ENCODE results near the gene GPM6B. TPM values are rescaled to one million over a fixed set of nuclear protein-coding genes. Genes with fewer than 3 reads are reported as not detected.
A peak's percentile ranks its signal among the peaks of the same experiment; 100 is the strongest.

Gene GPM6B
- total and polyA plus RNA-seq, 2 of the 4 experiments (the other 2 are of a cell fraction), result 4.2 to 5.9 TPM

GRCh38 chrX:13759152-13759718 lies 57.7 kb downstream of the GPM6B start:
- TF ChIP-seq CEBPB (IDR thresholded peaks at IDR 0.05; ENCODE audit: low read depth, low read length), result peak; percentile 90
- no peak for TF ChIP-seq MAFK (IDR thresholded peaks at IDR 0.05; ENCODE audit: low read depth, low read length)
- no peak for TF ChIP-seq RAD21 (IDR thresholded peaks at IDR 0.05; ENCODE audit: low read length)
- intact Hi-C loops (cut with micrococcal nuclease), result no loop called here
- CTCF ChIA-PET, result interaction anchor here (0.8 kb wide), 1 partner anchor 12 kb away, joined by 4 read pairs; no protein-coding TSS in a partner anchor

More at GRCh38 chrX:13759152-13759718, 57.7 kb downstream of the GPM6B start:
- Histone ChIP-seq H4K20me1 (ENCODE audit: insufficient read depth, low read length) (no peaks in the 10 kb centered on the region), H3K4me3 (ENCODE audit: insufficient read depth, low read depth, low read length) (no peak overlapping the region), H3K9ac (ENCODE audit: low read depth, low read length) (no peak overlapping the region), H3K23ac (ENCODE audit: low read depth, low read length) (no peak overlapping the region), H4K5ac (ENCODE audit: low read depth, low read length) (no peak overlapping the region), H3K9me1 (ENCODE audit: insufficient read depth, low read length) (no peaks in the 10 kb centered on the region), H3K18ac (ENCODE audit: low read depth, low read length) (no peak overlapping the region), H3K4me2 (ENCODE audit: low read depth, low read length) (no peak overlapping the region), H2AK5ac (ENCODE audit: low read depth, low read length) (no peak overlapping the region), H3K79me1 (ENCODE audit: low read depth in 1 of 2, low read length in 2 of 2) (no peaks in the 10 kb centered on the region), H2BK120ac (ENCODE audit: low read depth, low read length) (no peak overlapping the region), H3K14ac (replicated peaks; ENCODE audit: low read depth, low read length) (no peak overlapping the region), H3K4me1 (ENCODE audit: control insufficient read depth, insufficient read depth, low read length) (no peaks in the 10 kb centered on the region), H2AFZ (replicated peaks; ENCODE audit: low read length, poor library complexity) (no peak overlapping the region), H2AK9ac (replicated peaks; ENCODE audit: low read depth, low read length, poor library complexity) (no peak overlapping the region), H4K8ac (ENCODE audit: low read depth in 2 of 2, low read length in 2 of 2) (no peak overlapping the region), H3K27ac (ENCODE audit: insufficient read depth, low read length) (no peak overlapping the region), H3K9me3 (ENCODE audit: control insufficient read depth, insufficient read depth, low read length) (no peaks in the 10 kb centered on the region), H3K27me3 (ENCODE audit: control insufficient read depth, insufficient read depth, low read length) (no peaks in the 10 kb centered on the region), H2BK15ac (ENCODE audit: low read depth, low read length) (no peak overlapping the region), H2BK20ac (ENCODE audit: low read depth, low read length) (no peak overlapping the region), H4K91ac (ENCODE audit: insufficient read depth, low read depth, low read length) (no peak overlapping the region), H2BK5ac (ENCODE audit: low read depth, low read length, poor library complexity, severe bottlenecking) (no peak overlapping the region), H3K36me3 (ENCODE audit: control insufficient read depth, insufficient read depth, low read length) (peaks cover 17% of the 10 kb centered on the region), H3K56ac (ENCODE audit: extremely low read depth, insufficient read depth, low read length) (no peak overlapping the region), H3K4ac (ENCODE audit: low read depth, low read length) (no peak overlapping the region)
- DNase-seq (no peak), ATAC-seq (ENCODE audit: low read depth) (no peak)
- POLR2A ChIA-PET (ENCODE audit: unreplicated experiment), result no interaction called here
- WGBS, 2 experiments (ENCODE audit: extremely low coverage in 2 of 2, insufficient read length in 1 of 2), result no CpG with 5 or more reads among the region's 8 CpGs
- dilution Hi-C loops (cut with HindIII; ENCODE audit: low sequenced_read_pairs, unreplicated experiment), result no loop called here
- BruUV-seq (replicated peaks), result no TSS peak
- in situ Hi-C loops (cut with MboI; ENCODE audit: low sequenced_read_pairs), result no loop called here

All from IMR-90 (cell line).